AG10803 (cell line): ENCODE results near the gene CAPZB.

Experiments used
- DNase-seq: peaks from one replicate; pipeline ENCODE4 v3.0.0; 2010; ENCODE audit warnings: low read depth
- H3K4me3 ChIP-seq: 2 replicates; pipeline ENCODE4 v1.5.1; 2011; ENCODE audit warnings: mild to moderate bottlenecking, low read length, control low read depth
- CTCF ChIP-seq: conservative IDR thresholded peaks from 2 replicates; pipeline ENCODE4 v1.5.1; 2011; ENCODE audit warnings: mild to moderate bottlenecking, low read length, control low read depth, inconsistent platforms

CAPZB gene

GRCh38 chr1:19467199-19468187, 17.8 kb downstream of the CAPZB start:
- H3K4me3 ChIP-seq = no peak overlapping the region
- TF ChIP-seq CTCF = no peak
- DNase-seq = no peak

GRCh38 chr1:19466112-19466561, 19.2 kb downstream of the CAPZB start:
- TF ChIP-seq CTCF = no peak
- DNase-seq = no peak
- H3K4me3 ChIP-seq = no peak overlapping the region

GRCh38 chr1:19465650-19466049, 19.7 kb downstream of the CAPZB start:
- no peak for TF ChIP-seq CTCF
- H3K4me3 ChIP-seq = no peak overlapping the region
- DNase-seq = no peak

- TF ChIP-seq CTCF = no peak
- DNase-seq = peak; percentile 64
- H3K4me3 ChIP-seq = no peak overlapping the region
Measured at GRCh38 chr1:19465123-19465522, 20.2 kb downstream of the CAPZB start.

- TF ChIP-seq CTCF = no peak
Measured at GRCh38 chr1:19464696-19465095, 20.6 kb downstream of the CAPZB start.

GRCh38 chr1:19463504-19463803, 21.9 kb downstream of the CAPZB start:
- H3K4me3 ChIP-seq = no peak overlapping the region
- DNase-seq = no peak
- TF ChIP-seq CTCF = no peak

More at GRCh38 chr1:19464696-19465095, 20.6 kb downstream of the CAPZB start:
- no peak overlapping the region for H3K4me3 ChIP-seq
- DNase-seq = no peak
